HAP-1 (cell line): ENCODE results near the gene HMGN5.
A peak's percentile ranks its signal among the peaks of the same experiment; 100 is the strongest.

Experiments used
- DNase-seq, 2 experiments: peaks; one replicate each; pipeline ENCODE4 v3.0.0-alpha.2; 2016 to 2020; ENCODE audit warnings: low spot score in 2 of 2
- H3K27me3 ChIP-seq: fragments of 250-450 bp; sonication (Bioruptor Pico); 2 replicates; pipeline ENCODE4 v1.5.1; 2020; ENCODE audit warnings: low read depth, mild to moderate bottlenecking, moderate library complexity
- H3K36me3 ChIP-seq: fragments of 250-450 bp; sonication (Bioruptor Pico); replicated peaks from 2 replicates; pipeline ENCODE4 v1.5.1; 2020; ENCODE audit warnings: mild to moderate bottlenecking
- H3K4me1 ChIP-seq: fragments of 250-450 bp; sonication (Bioruptor Pico); 2 replicates; pipeline ENCODE4 v1.5.1; 2020; ENCODE audit warnings: mild to moderate bottlenecking
- H3K4me3 ChIP-seq: fragments of 250-450 bp; sonication (Bioruptor Pico); 2 replicates; pipeline ENCODE4 v1.5.1; 2020; ENCODE audit warnings: mild to moderate bottlenecking, moderate library complexity
- H3K9me3 ChIP-seq: fragments of 250-450 bp; sonication (Bioruptor Pico); 2 replicates; pipeline ENCODE4 v1.5.1; 2020; ENCODE audit warnings: mild to moderate bottlenecking, moderate library complexity
- in situ Hi-C: fragments of 300-500 bp; cut with MboI; formaldehyde crosslinking; loops from 3 replicates; pipeline ENCODE4 v1.14.3; 2020; ENCODE audit warnings: low sequenced_read_pairs, inconsistent platforms, mixed read lengths

HMGN5 gene

DNA sequence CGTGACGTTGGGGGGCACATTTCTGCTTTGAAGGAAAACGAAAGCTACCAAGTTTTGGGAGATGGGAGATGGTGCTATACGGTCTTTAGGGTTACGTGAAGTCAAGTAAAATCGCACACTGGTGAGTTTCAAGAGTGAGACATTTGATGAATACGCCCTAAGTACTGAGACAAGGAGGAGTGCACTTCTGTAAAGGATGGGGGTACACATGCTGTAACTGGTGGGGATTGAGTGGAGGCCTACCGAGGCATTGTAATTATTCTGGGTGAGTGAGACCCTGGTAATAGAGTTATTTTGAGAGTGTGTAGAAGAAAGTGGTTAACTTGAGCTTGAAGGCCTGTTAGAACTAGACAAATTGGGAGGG, 725 bp upstream of the HMGN5 start:
- in situ Hi-C loops: no loop called here
- Histone ChIP-seq H3K36me3 (0 out of 2 replicates have a peak, but pooled peaks cover 3% of the 10 kb centered on the region), H3K4me3 (peak overlapping the region; percentile 68), H3K9me3 (no peaks in the 10 kb centered on the region), H3K4me1 (peaks cover 7% of the 10 kb centered on the region; the same call in 1 of the 2 replicates), H3K27me3 (no peaks in the 10 kb centered on the region)
- peak in 1 of 2 experiments; percentile 29 for DNase-seq

DNA sequence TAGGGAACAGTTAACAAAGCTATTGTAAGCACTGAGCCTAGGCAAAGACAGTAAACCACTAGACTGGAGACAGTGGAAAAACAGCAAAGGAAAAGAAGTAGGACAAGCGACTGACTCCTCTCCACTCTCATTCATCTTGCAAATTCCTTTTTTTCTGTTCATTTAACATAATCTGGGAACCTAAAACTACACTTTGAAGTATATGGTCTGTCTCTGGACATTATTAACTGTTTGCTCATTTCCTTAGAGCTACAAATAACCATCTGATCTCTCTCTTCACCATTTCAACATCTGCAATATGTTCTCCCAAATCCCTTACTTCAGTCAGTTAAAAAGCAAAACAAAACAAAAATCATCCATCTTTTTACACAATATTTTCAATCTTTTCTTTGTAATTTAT, 642 bp downstream of the HMGN5 start:
- no peaks in the 10 kb centered on the region for H3K27me3 ChIP-seq
- DNase-seq: peak in 1 of 2 experiments; percentile 19
- H3K4me3 ChIP-seq: peak overlapping the region; percentile 68
- in situ Hi-C loops: no loop called here
- no peaks in the 10 kb centered on the region for H3K9me3 ChIP-seq
- peaks cover 7% of the 10 kb centered on the region; the same call in 1 of the 2 replicates for H3K4me1 ChIP-seq
- no peaks in the 10 kb centered on the region for H3K36me3 ChIP-seq

DNA sequence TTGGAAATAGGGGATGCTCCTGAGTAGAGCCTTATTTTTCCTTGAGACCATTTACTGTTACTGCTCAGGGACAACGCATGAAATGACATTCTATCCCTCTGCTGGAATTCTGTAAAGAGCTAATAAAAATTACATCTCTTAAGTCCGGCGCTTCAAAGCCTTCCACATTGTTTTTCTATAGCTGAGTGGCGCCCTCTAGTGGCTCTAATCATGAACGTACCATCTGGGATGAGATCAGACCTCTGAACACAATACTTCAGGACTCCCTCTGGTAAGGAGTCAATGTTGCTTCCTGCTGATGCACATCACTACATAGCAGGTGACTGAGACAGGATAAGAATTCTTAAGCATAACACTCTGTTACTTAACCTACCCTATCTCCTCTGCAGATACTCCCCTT, 6.0 kb downstream of the HMGN5 start:
- Histone ChIP-seq H3K9me3 (no peaks in the 10 kb centered on the region), H3K27me3 (no peaks in the 10 kb centered on the region), H3K36me3 (no peaks in the 10 kb centered on the region), H3K4me1 (no peaks in the 10 kb centered on the region; the same call in 1 of the 2 replicates), H3K4me3 (no peak overlapping the region)
- DNase-seq: peak; percentile 64 to 81
- in situ Hi-C loops: loop anchor here (25.0 kb wide), 1 partner anchor 308 kb away; no protein-coding TSS in a partner anchor

DNA sequence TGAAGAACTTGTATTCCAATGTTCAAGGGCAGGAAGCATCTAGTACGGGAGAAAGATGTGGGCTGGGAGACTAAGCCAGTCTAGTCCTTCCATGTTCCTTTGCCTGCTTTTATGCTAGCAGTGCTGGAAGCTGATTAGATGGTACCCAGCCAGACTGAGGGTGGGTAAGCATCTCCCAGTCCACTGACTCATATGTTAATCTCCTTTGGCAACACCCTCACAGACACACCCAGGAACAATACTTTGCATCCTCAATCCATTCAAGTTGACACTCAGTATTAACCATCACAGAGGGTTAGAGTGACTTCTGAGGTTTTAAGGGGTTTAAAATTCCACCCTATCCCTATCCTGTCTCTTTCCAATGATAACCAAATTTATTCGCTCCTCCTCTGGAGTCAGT, 6.5 kb downstream of the HMGN5 start:
- in situ Hi-C loops: loop anchor here (25.0 kb wide), 1 partner anchor 308 kb away; no protein-coding TSS in a partner anchor
- no peak overlapping the region for H3K4me3 ChIP-seq

DNA sequence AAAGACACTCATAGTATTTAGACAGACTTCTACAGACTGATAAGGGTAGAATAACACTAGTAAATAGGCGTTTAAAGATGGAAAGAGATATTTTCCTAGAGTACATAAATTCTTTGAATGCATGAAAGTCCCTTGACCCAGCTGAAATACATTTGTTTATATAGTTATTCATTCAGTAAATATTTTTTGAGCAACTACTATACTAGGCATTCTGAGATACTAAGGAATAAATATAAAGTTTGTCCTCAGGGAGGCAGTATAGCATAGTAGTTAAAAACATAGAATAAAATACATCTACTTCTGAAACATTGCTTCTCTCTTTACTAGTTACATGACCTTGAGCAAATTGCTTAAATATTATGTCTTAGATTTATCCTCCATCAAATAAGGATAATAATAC, 27.4 kb downstream of the HMGN5 start:
- Histone ChIP-seq H3K27me3 (no peaks in the 10 kb centered on the region), H3K4me3 (no peak overlapping the region), H3K36me3 (no peaks in the 10 kb centered on the region), H3K4me1 (no peaks in the 10 kb centered on the region), H3K9me3 (no peaks in the 10 kb centered on the region)
- peak in 1 of 2 experiments; percentile 43 for DNase-seq
- in situ Hi-C loops: no loop called here

More for the DNA sequence above, 6.5 kb downstream of the HMGN5 start:
- H3K9me3 ChIP-seq: no peaks in the 10 kb centered on the region
- no peak for DNase-seq
- H3K27me3 ChIP-seq: no peaks in the 10 kb centered on the region
- no peaks in the 10 kb centered on the region for H3K36me3 ChIP-seq
- no peaks in the 10 kb centered on the region for H3K4me1 ChIP-seq

DNA sequence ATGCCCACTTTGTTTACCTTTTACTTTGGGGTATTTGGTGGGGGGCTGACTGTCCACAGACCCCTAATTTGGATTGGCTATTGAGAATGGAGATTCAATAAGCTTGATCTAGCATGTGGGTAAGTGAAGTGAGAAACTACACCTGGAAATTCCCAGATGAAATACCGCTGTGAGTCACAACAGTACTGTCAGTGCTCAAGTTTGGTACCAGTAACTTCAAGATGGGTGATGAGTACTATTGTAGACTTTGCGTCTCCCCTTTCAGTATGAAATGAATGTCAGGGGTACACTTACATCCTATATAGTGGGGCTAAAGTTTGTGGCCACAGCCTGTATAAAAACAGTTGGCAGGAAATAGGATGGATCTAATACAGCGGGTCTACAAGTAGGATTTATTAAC, 33.3 kb downstream of the HMGN5 start:
- in situ Hi-C loops: no loop called here
- Histone ChIP-seq H3K9me3 (no peaks in the 10 kb centered on the region), H3K4me1 (no peaks in the 10 kb centered on the region; the same call in 1 of the 2 replicates), H3K27me3 (no peaks in the 10 kb centered on the region), H3K4me3 (no peak overlapping the region), H3K36me3 (no peaks in the 10 kb centered on the region)
- DNase-seq: no peak

DNA sequence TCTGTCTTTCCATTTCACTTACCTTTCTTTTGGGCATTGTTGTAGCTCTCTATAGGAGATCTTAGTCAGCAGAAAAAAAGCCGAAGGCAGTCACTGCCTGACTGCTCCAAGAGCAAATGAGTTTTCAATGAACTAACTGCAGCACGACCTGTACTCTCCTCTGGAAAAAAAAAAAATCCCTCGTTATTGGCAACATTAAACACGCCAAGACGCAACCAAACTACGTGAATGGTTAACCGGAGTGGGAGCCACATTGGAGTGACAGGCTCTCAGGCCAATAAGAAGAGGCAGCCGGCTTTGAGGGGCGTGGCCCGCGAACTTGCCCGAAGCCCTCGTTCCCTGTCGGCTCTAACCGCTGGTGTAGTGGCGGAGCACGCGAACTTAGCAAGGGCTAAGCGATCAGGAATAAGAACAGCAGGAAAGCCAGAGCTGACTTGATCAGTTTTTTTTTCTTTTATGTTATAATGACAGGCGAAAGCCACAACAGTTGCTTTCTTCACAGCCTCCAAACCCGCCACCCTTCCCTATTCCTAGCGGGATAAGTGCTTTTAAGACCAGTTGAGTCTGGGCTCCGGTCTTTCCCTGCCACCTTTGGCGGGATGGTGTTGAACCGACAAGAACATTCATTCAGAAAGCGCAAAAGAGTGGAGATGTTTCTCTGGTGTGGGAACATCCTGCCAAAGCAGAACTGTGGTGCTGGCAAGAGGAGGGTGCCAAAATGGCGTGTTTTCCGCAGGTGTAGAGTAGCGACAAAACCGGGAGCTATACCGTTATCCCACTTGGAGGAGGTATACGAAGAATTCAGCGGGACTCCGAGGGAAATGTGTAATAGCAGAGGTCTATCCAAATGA, 80.0 kb downstream of the HMGN5 start:
- in situ Hi-C loops: no loop called here
- peak overlapping the region; percentile 45 for H3K4me3 ChIP-seq
- H3K4me1 ChIP-seq: peaks cover 21% of the 10 kb centered on the region
- H3K9me3 ChIP-seq: no peaks in the 10 kb centered on the region
- no peaks in the 10 kb centered on the region for H3K27me3 ChIP-seq
- no peaks in the 10 kb centered on the region for H3K36me3 ChIP-seq
- peak; percentile 96 to 97 for DNase-seq

DNA sequence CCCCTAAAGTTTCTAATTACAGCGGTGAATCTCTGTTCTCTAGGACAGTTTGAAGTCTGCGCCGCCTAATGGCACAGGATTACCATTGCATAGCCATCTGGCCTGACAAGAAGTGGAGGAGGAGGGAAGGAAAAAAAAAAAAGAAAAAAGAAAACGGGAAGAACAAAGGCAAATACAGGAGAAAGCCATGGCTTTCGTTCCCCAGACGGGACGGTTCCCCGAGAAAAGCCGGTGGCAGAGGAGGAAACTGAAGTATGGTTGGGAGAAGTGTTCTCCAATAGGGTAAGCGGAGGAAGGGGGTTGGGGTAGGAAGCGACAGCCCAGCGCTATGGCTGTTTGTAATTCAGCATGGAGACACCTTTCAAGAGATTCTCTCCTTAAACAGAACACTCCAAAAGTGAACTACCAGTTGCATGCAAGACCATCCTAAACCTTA, 80.8 kb downstream of the HMGN5 start:
- Histone ChIP-seq H3K4me3 (peak overlapping the region; percentile 45), H3K36me3 (peaks cover 6% of the 10 kb centered on the region; the same call in 1 of the 2 replicates), H3K9me3 (no peaks in the 10 kb centered on the region), H3K27me3 (no peaks in the 10 kb centered on the region), H3K4me1 (peaks cover 21% of the 10 kb centered on the region)
- in situ Hi-C loops: no loop called here
- DNase-seq: peak; percentile 75 to 83

DNA sequence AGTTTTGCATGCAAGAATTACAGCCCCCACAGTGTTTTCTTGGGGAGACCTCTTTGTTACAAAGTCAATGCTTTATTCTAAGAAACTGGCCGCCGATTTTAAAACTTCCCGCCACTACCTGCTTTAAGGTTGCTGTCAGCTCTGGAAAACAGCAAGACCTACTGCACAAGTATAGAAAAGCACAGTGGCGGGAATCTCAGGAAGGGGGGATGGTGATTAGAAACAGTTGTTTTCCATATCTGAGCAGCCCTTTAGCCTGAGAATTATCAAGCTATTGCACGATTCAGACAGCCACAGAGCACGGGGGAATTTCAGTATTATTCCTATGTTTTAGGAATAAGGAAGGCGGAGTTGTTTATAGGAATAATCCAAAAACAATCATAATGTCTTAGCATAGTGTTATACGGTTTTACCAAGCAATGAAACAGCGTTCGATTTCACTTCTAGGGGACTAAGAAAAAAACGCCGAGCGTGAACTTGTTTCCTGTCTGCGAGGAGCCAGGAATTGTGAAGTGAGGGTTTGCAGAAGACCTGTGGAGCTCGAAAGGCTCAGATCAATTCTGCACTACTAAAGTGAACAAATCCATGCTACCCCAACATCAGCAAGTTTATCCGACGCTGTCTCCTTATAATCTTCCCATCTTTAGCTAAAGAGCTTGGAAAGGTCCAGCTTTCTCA, 81.3 kb downstream of the HMGN5 start:
- peaks cover 21% of the 10 kb centered on the region for H3K4me1 ChIP-seq
- peak; percentile 52 to 62 for DNase-seq
- H3K36me3 ChIP-seq: peaks cover 11% of the 10 kb centered on the region; the same call in 1 of the 2 replicates
- no peaks in the 10 kb centered on the region for H3K9me3 ChIP-seq
- H3K27me3 ChIP-seq: no peaks in the 10 kb centered on the region
- H3K4me3 ChIP-seq: peak overlapping the region; percentile 45
- in situ Hi-C loops: no loop called here

DNA sequence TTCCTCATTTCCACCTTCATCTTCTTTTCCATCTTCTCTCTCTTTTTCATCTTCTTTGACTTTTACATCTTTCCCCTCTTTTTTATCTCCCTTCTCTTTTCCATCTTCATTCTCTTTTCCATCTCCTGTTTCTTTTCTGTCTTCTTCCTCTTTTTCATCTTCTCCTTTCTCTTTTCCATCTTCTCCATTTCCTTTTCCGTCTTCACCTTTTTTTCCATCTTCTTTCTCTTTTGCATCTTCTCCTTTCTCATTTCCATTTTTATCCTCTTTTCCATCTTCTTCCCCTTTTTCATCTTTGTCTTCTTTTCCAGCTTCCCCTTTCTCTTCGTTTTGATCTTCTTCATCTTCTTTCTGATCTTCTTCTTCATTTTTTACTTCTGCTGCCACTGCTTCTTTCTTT, 87.0 kb downstream of the HMGN5 start:
- in situ Hi-C loops: no loop called here
- Histone ChIP-seq H3K36me3 (peaks cover 25% of the 10 kb centered on the region), H3K4me1 (peaks cover 5% of the 10 kb centered on the region), H3K4me3 (no peak overlapping the region), H3K27me3 (no peaks in the 10 kb centered on the region; the same call in 1 of the 2 replicates), H3K9me3 (no peaks in the 10 kb centered on the region)
- no peak for DNase-seq

DNA sequence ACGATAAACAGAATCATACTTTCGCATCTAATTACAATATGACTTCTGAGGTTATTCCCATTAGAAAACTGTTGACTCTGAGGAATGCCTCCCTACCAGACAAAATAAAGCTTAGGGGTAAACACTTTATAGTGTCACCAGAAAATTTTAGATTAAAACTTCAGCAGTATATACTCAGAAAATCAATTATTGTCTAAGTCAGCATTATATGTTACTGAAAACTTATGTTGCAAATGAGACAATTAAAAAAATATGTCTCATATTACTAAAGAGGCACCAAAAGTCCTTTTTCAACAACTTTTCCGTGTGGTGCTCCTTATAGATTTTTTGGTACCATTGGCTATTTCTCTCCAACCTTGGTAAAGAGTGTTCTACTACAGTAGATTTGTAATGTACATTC, 91.4 kb downstream of the HMGN5 start:
- no peak for DNase-seq
- peaks cover 13% of the 10 kb centered on the region for H3K36me3 ChIP-seq
- no peaks in the 10 kb centered on the region; the same call in 1 of the 2 replicates for H3K9me3 ChIP-seq
- no peaks in the 10 kb centered on the region; the same call in 1 of the 2 replicates for H3K27me3 ChIP-seq
- no peaks in the 10 kb centered on the region for H3K4me1 ChIP-seq
- H3K4me3 ChIP-seq: no peak overlapping the region
- in situ Hi-C loops: no loop called here

DNA sequence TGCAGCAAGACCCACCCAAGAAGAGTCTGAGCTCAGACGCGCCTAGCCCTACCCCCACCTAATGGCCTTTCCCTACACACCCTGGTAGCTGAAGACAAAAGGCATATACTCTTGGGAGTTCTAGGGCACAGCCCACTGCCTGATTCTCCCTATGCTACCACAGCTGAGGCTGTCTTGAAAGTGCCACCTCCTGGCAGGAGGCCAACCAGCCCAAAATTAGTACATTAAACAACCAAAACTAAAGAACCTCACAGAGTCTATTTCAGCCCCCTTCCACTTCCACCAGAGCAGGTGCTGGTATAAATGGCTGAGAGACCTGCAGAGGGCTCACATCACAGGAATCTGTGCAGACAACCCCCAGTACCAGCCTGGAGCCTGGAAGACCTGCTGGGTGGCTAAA, 119.1 kb downstream of the HMGN5 start:
- in situ Hi-C loops: no loop called here
- Histone ChIP-seq H3K4me3 (no peak overlapping the region), H3K36me3 (no peaks in the 10 kb centered on the region), H3K27me3 (no peaks in the 10 kb centered on the region), H3K4me1 (no peaks in the 10 kb centered on the region), H3K9me3 (no peaks in the 10 kb centered on the region)
- DNase-seq: no peak
